Measurements from ENCODE around the gene RNF166. TPM values are rescaled to one million over a fixed set of nuclear protein-coding genes. Genes with fewer than 3 reads are reported as not detected.
A peak's percentile ranks its signal among the peaks of the same experiment; 100 is the strongest.

The RNF166 gene
- total and polyA plus RNA-seq, 11 donors: 9.3 to 28.5 (median 15.4) TPM

GRCh38 chr16:88686439-88687253 lies 19.6 kb downstream of the RNF166 start, which contains the start of gene SNAI3:
Gene SNAI3, minus strand, starts transcription at chr16:88686507. Its CDS starts 101 bp downstream, at chr16:88686406.
- peak; percentile 81 to 93 (median 87) for DNase-seq
- Histone ChIP-seq H3K4me1 (peaks cover 0 to 45% (median 23%) of the 10 kb centered on the region in 12 donors), H3K27me3 (peaks cover 0 to 76% (median 13%) of the 10 kb centered on the region in 9 donors), H3K27ac (peak within 1 kb of the TSS in 5 of 12 donors; percentile 11 to 83 (median 34)), H3K36me3 (no peaks in the 10 kb centered on the region), H3K4me3 (peak within 1 kb of the TSS; percentile 33 to 78 (median 59)), H3K9me3 (no peaks in the 10 kb centered on the region)
- intact Hi-C loops (cut with DNase I): no loop called here
- peak; percentile 68 to 95 (median 90) for ATAC-seq
- TF ChIP-seq CTCF (IDR thresholded peaks at IDR 0.05): no peak
- no peak for TF ChIP-seq POLR2A (IDR thresholded peaks at IDR 0.05)
- 6 to 10% (median 8%) methylated on average over 41 to 65 of the region's 65 CpGs for WGBS, 4 donors

GRCh38 chr16:88686062-88686438 lies 20.2 kb downstream of the RNF166 start:
- peak overlapping the region in 5 of 12 donors; percentile 11 to 83 (median 34) for H3K27ac ChIP-seq
- H3K36me3 ChIP-seq: peaks cover 0 to 2% (median 0%) of the 10 kb centered on the region in 9 donors
- intact Hi-C loops (cut with DNase I): no loop called here
- peak overlapping the region; percentile 33 to 78 (median 59) for H3K4me3 ChIP-seq
- TF ChIP-seq CTCF (IDR thresholded peaks at IDR 0.05) (no peak), POLR2A (IDR thresholded peaks at IDR 0.05) (no peak)
- peaks cover 0 to 75% (median 13%) of the 10 kb centered on the region in 9 donors for H3K27me3 ChIP-seq
- WGBS, 4 donors: 0 to 2% (median 1%) methylated on average over 12 to 25 of the region's 25 CpGs
- peaks cover 0 to 48% (median 23%) of the 10 kb centered on the region in 12 donors for H3K4me1 ChIP-seq
- ATAC-seq (peak in 3 of 4 donors; percentile 26 to 39 (median 38)), DNase-seq (no peak)
- no peaks in the 10 kb centered on the region for H3K9me3 ChIP-seq

- peak overlapping the region in 2 of 12 donors; percentile 67 to 83 for H3K27ac ChIP-seq
- no peaks in the 10 kb centered on the region for H3K9me3 ChIP-seq
- intact Hi-C loops (cut with DNase I): no loop called here
- peaks cover 0 to 4% (median 0%) of the 10 kb centered on the region in 9 donors for H3K36me3 ChIP-seq
- H3K4me1 ChIP-seq: peaks cover 0 to 53% (median 23%) of the 10 kb centered on the region in 12 donors
- WGBS, 4 donors: 6 to 12% (median 10%) methylated on average over 21 to 33 of the region's 33 CpGs
- ATAC-seq: peak in 1 of 4 donors; percentile 14
- peaks cover 0 to 72% (median 9%) of the 10 kb centered on the region in 9 donors for H3K27me3 ChIP-seq
- peak overlapping the region; percentile 33 to 78 (median 59) for H3K4me3 ChIP-seq
- DNase-seq: peak in 1 of 5 donors; percentile 67
- TF ChIP-seq POLR2A (IDR thresholded peaks at IDR 0.05) (no peak), CTCF (IDR thresholded peaks at IDR 0.05) (peak; percentile 12 to 62 (median 43))
Measured at GRCh38 chr16:88685156-88686061, 20.8 kb downstream of the RNF166 start.
